GM18499 (cell line): ENCODE data around the gene UGT1A7.
"Not testable (repeated sequence)": the region's sequence is repeated elsewhere in the genome, so short reads cannot be mapped to it uniquely, and the experiment has no call there.

ENCODE experiments used
- ATAC-seq: cut with Tn5 transposase; IDR thresholded peaks from one replicate; pipeline ENCODE4 v1.9.1; 2021; ENCODE audit warnings: moderate number of reproducible peaks; ENCODE audit not compliant: insufficient read depth, unreplicated experiment

The UGT1A7 gene

DNA sequence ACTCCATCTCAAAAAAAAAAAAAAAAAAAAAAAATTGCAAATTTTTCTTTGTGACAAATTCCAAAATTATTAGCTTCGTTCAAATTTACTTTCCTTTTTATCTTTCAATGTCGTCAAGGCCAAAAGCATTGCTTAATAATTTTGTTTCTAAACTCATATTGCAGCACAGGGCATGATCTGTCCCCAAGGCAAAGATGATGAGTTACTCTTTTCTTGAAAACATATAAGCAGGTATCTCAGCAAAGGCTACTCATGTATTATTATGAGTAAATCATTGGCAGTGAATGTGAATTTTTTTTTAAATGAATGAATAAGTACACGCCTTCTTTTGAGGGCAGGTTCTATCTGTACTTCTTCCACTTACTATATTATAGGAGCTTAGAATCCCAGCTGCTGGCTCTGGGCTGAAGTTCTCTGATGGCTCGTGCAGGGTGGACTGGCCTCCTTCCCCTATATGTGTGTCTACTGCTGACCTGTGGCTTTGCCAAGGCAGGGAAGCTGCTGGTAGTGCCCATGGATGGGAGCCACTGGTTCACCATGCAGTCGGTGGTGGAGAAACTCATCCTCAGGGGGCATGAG, at the start of gene UGT1A7:
TSS of gene UGT1A7 (plus strand) at position 381 of the 579 bp plus-strand sequence. CDS start at position 418, 37 bp downstream.
- no peak for ATAC-seq

DNA sequence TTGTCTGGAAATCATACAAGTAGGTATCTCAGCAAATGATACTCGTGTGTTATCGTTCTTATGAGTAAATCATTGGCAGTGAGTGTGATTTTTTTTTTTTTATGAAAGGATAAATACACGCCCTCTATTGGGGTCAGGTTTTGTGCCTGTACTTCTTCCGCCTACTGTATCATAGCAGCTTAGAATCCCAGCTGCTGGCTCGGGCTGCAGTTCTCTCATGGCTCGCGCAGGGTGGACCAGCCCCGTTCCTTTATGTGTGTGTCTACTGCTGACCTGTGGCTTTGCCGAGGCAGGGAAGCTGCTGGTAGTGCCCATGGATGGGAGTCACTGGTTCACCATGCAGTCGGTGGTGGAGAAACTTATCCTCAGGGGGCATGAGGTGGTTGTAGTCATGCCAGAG, 45.4 kb upstream of the UGT1A7 start, which contains the start of gene UGT1A10:
TSS of gene UGT1A10 (plus strand) at position 143 of the 400 bp plus-strand sequence. CDS start at position 218, 75 bp downstream.
- not testable (repeated sequence) for ATAC-seq

DNA sequence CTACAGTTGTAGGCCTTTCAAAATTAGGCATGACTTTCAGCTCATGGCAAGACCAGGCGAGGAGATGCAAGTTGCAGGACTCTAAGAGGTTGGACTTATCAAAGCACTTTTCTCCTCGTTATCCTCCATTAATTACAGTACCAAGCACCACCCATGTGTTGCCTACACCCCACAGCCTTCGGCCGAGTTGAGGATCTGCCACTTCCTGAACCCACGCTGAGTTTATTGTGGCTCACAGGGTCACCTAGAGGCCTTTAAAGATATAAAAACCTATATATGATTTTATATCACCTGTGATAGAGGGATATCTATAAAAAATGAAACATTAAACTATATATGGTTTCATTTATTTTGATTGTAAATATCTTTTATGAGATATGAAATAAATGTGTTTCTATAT, 42.9 kb upstream of the UGT1A7 start:
- ATAC-seq = no peak

DNA sequence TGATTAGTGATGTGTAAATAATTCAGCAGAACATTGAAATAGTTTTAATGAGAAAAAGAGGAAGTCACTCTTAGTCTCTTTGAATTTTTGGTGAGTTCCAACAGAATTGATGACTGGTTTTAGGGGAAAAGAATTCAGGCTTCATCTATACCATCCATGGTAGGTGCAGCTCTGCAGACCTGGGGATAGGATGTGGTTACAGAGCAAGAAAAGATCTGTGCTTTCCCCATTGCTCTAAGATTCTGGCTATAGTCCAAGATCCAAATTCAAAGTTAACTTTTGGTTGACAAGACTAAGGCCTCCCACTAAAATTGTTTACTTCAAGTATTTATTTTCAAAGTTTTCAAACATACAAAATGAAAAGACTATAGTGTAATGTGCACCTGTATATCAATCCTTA, 41.8 kb upstream of the UGT1A7 start:
- ATAC-seq = no peak

DNA sequence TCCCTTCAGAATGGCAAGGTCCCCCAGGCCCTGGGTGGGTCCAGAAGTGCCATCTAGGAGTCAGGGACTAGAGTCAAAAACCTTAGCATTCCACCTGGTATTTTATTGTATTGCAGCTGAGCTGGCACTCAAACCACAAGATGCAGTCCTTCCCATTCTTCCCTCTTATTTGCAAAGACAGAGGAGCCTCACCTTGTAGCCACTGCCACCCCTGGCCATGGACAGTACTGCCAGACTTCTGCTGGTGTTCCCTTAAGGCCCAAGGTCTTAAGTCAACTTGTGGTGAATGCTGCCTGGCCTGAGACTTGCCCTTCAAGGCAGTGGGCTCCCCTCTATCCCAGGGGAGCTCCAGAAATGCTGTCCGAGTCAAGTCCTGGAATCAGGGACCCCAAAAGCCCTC, 38.6 kb upstream of the UGT1A7 start:
- ATAC-seq = no peak

DNA sequence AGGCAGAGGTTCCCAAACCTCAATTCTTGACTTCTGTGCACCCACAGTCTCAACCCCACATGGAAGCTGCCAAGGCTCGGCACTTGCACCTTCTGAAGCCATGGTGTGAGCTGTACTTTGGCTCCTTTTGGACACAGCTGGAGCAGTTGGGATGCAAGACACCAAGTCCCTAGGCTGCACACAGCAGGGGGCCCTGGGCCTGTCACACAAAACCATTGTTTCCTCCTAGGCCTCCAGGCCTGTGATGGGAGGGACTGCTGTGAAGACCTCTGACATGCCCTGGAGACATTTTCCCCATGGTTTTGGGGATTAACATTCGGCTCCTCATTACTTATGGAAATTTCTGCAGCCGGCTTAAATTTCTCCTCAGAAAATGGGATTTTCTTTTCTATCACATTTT, 35.7 kb upstream of the UGT1A7 start:
- ATAC-seq = not testable (repeated sequence)

DNA sequence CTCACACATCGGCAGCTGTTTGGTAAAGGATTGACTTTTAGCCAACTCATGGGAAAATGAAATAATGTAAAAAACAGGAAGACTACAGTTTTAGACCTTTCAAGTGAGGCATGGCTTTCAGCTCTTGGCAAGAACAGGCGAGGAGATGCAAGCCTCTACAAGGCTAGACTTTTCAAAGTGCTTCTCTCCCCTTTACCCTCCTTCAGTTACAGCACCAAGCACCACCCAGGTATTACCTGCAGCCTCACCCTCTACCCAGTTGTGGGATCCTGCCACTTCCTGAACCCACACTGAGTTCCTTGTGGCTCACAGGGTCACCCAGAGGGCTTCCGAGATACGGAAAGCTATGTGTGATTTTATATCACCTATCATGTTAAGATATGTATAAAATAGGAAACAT, 30.7 kb upstream of the UGT1A7 start:
- ATAC-seq = no peak

DNA sequence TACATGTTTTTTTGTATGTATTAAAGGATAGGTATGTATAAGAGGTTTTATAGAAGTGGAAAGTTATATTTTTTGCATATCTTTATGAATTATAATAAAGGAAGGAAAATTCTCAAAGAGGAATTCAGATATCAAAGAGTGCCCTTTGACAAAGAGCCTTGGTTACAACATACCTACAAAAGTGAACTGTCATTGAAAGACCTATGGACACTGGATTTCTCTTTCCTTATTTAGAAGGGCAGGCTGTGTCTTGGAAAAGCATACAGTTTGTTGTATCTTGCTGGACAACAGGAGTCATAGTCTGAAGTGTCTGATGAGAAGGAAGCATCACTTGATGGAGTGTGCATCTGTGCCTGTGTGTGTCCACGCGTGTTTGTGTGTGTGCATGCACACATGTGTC, 30.3 kb upstream of the UGT1A7 start:
- ATAC-seq = no peak

DNA sequence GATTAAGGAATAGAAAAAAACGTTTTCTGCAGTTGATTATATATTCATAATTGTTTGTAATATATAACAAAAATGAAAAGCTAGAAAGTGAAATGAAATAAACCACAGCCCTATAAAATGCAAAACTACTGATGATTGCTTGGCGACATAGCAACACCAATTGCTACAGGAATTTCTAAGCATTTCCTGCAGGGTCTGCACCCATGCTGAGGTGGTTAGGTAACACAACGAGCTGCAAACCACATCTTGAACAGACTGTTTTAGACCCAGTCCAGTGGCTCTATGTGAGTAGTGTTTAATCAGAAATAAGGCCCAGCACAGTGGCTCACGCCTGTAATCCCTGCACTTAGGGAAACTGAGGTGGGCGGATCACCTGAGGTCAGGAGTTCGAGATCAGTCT, 27.2 kb upstream of the UGT1A7 start:
- ATAC-seq = no peak

DNA sequence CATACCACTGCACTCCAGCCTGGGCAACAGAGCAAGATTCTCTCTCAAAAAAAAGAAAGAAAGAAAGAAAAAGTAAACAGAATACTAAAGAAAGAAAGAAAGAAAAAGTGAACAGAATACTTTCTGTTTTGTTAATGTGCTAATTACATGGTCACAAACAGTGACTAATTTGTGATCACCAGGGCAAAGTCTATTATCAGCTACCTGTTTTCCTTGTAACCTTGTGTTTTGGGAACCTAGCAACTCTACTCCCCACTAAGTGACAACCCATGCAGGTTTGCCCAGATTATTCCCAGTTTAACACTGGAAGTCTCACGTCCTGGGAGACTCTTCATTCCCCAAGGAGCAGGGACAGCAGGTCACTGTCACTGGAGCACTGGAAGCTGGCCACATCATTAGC, 26.7 kb upstream of the UGT1A7 start:
- ATAC-seq = no peak

DNA sequence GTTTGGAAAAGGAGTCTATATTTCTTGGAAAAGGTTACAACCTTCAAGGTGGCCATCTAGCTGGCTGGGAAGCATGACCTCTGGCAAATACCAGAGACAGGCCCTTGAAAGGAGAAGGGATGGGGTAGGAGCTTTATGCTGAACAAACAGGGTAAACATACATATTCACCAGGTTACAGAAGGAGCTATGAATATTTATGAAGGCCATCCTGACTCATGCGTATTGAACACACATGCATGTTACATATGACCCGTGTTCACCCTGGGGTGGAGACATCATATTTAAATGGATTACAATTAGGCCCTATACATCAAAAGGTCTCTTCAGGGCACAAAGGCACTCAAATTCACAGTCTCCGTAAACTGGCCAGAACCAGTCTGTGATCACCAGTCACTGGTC, 25.8 kb upstream of the UGT1A7 start:
- not testable (repeated sequence) for ATAC-seq

DNA sequence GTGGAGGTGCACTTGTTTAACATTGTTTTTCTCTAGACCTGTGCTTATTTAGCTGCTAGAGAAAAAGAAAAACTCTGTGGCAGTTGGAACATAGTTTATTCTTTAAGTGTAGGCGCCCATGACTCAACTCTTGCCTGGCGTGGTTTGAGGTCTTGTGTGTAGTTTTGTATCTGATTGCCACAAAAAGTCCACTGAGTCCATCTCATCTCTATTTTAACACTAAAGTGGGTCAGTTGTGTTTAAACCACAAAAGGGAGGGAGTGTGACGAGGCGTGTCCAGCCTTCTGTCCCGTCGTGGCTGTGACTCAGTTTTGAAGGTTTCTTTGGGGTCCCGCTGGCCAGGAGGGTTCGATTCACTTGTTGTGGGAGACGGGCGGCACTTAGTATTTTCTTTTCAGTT, 25.3 kb upstream of the UGT1A7 start:
- ATAC-seq = no peak

DNA sequence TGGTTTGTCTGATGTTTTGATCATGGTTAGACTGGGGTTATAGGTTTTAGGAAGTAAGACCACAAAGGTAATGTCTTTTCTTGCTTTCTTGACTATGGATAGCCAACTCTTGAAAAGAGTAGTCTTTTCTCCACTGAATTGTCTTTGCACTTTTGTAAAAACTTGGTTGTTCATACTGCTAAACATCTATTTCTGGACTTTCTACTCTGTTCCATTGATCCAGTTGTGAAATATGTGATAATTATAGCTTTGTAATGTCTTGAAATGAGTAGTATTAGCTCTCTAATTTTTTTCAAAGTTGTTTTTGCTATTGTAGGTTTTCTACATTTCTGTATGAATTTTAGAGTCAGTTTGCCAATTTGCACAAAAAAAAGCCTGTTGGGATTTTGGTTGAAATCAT, 23.1 kb upstream of the UGT1A7 start:
- no peak for ATAC-seq

DNA sequence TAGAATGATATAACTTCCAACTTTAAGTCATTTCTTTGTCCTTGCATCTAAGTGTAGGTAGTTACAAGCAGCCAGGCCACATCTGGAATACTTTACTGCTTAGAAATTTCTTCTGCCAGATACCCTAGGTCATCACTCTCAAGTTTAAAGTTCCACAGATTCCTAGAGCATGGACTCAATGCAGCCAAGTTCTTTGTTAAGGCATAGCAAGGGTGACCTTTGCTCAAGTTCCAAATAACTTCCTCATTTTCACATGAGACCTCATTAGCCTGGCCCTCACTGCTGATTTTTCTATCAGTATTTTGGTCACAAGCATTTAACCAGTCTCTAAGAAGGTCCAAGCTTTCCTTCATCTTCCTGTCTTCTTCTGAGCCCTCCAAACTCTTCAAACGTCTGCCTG, 17.8 kb upstream of the UGT1A7 start:
- ATAC-seq = no peak

DNA sequence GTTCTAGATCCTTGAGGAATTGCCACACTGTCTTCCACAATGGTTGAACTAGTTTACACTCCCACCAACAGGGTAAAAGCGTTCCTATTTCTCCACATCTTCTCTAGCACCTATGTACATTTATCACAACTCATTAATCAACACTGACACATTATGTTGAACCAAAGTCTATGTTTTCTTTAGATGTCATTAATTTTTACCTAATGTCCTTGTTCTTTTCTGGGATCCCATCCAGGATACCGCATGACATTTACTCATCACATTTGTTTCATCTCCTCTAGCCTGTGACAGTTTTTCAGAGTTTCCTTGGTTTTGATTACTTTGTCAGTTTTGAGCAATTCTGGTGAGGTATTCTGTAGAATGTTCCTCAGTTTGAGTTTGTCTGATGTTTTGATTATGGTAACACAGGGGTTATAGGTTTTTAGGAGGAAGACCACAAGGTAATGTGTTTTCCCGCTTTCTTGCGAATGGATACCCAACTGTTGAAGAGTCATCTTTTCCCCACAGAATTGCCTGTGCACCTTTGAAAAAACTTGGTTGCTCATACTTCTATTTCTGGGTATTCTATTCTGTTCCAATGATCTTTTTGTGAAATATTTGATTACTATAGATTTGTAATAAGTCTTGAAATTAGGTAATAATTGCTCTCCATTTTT, 13.0 kb upstream of the UGT1A7 start:
- no peak for ATAC-seq

DNA sequence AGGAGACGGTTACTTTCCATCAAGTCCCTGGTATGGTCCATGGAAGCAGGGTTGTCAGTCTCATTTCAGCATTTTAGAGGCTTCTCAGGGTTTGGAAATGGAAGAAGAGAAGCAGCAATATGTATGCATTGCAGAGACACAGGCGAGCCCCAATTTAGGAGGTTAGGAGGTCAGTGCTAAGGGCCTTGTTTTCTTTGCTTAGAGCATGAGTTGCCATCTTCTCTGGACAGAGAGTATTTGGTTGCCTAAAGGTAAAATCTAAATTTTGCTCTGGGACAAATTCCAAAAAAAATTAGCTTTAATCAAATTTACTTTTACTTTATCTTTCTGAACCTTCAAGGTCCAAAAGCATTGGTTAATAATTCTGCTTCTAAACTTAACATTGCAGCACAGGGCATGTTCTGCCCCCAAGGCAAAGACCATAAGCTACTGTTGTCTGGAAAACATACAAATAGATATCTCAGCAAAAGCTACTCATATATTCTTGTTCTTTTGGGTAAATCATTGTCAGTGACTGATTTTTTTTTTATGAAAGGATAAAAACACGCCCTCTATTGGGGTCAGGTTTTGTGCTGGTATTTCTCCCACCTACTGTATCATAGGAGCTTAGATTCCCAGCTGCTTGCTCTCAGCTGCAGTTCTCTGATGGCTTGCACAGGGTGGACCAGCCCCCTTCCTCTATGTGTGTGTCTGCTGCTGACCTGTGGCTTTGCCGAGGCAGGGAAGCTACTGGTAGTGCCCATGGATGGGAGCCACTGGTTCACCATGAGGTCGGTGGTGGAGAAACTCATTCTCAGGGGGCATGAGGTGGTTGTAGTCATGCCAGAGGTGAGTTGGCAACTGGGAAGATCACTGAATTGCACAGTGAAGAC, 10.2 kb upstream of the UGT1A7 start, which contains the start of gene UGT1A9:
TSS of gene UGT1A9 (plus strand) at position 609 of the 872 bp plus-strand sequence. CDS start at position 646, 37 bp downstream.
- no peak for ATAC-seq

DNA sequence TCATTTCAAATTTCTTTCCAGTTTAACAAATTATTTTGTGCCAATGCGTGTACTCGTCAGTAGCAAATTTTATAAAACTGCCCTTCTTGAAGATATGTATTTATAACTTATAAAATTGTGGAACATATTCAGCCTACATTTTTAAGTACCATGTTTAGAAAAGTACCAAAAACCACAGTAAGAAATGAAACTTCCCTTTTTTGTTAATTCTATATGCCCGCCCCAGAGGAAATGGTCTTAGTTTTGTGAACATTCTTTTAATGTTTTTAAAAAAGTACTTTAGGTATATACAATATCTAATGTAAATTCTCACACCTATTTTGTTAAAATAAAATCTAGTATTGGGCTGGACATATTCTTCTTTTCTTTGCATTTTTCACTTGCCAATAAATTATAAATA, 8.8 kb upstream of the UGT1A7 start:
- ATAC-seq = no peak

DNA sequence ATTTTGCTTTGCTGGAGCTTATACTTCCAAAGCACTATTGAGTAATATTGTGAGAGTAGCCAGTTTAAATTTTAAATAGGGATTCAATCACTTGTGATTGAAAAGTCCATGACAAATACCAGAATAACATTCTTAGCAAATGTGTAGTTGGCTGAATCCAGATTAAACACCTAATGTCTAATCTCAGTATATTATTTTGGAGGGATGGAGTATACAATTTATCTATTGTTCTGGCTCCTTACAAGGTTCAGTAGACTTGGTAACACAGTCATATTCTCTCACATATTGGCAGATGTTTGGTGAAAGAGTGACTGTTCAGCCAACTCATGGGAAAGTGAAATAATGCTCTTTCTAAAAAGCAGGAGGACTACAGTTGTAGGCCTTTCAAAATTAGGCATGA, 7.8 kb upstream of the UGT1A7 start:
- no peak for ATAC-seq

DNA sequence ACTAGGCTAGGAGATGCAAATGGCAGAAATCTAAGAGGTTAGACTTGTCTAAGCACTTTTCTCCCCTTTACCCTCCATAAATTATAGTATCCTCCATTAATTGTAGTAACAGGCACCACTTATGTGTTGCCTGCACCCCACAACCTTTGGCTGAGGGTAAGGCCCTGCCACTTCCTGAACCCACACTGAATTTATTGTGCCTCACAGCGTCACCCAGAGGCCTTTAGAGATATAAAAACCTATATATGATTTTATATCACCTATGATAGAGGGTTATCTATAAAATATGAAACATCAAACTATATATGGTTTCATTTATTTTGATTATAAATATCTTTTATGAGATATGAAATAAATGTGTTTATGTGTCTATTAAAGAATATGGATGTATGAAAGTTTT, 7.4 kb upstream of the UGT1A7 start:
- ATAC-seq = no peak

DNA sequence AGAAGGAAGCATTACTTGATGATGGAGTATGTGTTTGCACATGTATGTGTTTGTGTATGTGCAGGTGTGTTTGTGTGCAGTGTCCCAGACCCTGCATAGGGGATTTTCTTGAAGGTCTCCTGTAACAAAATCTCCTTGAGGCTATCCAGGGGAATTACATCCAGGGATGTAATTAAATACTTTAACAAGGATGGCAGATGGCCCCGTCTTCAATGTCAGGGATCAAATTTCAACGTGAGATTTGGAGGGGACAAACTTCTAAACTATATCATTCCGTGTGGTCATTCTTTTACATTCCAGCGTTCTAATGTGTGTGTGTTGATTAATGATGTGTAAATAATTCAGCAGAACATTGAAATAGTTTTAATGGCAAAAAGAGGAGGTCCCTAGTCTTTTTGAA, 6.7 kb upstream of the UGT1A7 start:
- ATAC-seq = no peak

DNA sequence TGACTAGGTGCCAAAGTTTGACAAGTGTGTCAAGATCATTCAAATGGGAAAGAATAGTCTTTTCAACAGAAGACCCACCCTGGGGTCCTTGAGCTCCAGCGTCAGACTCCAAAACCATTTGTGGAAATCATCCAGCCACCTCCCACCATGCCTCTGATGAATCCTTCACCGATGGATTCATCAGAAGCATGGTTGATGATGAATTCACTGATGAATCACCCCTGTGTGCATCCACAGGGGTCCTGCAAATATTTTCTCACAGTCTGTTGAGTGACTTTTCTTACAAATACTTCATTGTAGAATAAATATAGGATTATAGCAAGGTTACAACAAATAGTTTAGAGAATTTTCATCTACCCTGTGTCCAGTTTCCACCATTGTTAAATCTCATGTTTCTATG, 5.7 kb upstream of the UGT1A7 start:
- ATAC-seq = no peak
